Endothelial cell of umbilical vein (primary cell): ENCODE measurements around the gene PI4KA. TPM values are rescaled to one million over a fixed set of nuclear protein-coding genes. Genes with fewer than 3 reads are reported as not detected.

Source experiments
- BruUV-seq: library from RNA; stranded (reverse); fragments of 400-500 nt; replicated peaks from 2 replicates; lab custom pipeline; 2021; lab: Mats Ljungman, UMichigan
- CTCF ChIA-PET: fragments of 300-600, 350-600 bp; sonication (Branson Sonifier 250); formaldehyde crosslinking; loops from one replicate; lab custom pipeline; 2021; ENCODE audit warnings: antibody characterized with exemption, inconsistent platforms; lab: Charles Lee
- POLR2A ChIA-PET: fragments of 300-600, 350-600 bp; sonication (Branson Sonifier 250); formaldehyde crosslinking; loops from one replicate; lab custom pipeline; 2021; ENCODE audit warnings: antibody characterized with exemption, inconsistent platforms; lab: Charles Lee
- DNase-seq: peaks from one replicate; pipeline ENCODE4 v3.0.0-alpha.2; 2011; ENCODE audit warnings: low read depth, low spot score
- FAIRE-seq: peaks from 2 replicates; lab custom pipeline; 2011; peaks lifted over from hg19 to GRCh38; lab: Jason Lieb, UNC
- H2AFZ ChIP-seq: 2 replicates; pipeline ENCODE4 v1.6.0; 2012; ENCODE audit warnings: low read depth, low read length, control low read depth, inconsistent platforms
- H3K27ac ChIP-seq: 2 replicates; pipeline ENCODE4 v1.5.1; 2011; ENCODE audit warnings: low read depth, mild to moderate bottlenecking, control low read depth, low read length, moderate library complexity; ENCODE audit not compliant: insufficient read depth
- H3K27me3 ChIP-seq, 2 experiments: 2 replicates each; pipeline versions ENCODE4 v1.6.0 to v1.6.1; 2011; ENCODE audit warnings: low read length in 2 of 2, mixed read lengths in 1 of 2; ENCODE audit not compliant: control insufficient read depth in 2 of 2, insufficient read depth in 2 of 2
- H3K36me3 ChIP-seq, 2 experiments: 2 replicates in 1 of 2; 3 replicates in 1 of 2; pipeline ENCODE4 v1.5.1; 2011; ENCODE audit warnings: low read length in 2 of 2, mild to moderate bottlenecking in 1 of 2, moderate library complexity in 1 of 2; ENCODE audit not compliant: control insufficient read depth in 2 of 2, insufficient read depth in 2 of 2; ENCODE audit errors: extremely low read depth in 1 of 2
- H3K4me1 ChIP-seq: 3 replicates; pipeline ENCODE4 v1.5.1; 2011; ENCODE audit warnings: mild to moderate bottlenecking, low read length; ENCODE audit not compliant: control insufficient read depth, insufficient read depth; ENCODE audit errors: extremely low read depth
- H3K4me2 ChIP-seq: 2 replicates; pipeline ENCODE4 v1.6.1; 2011; ENCODE audit warnings: low read length, control low read depth, mixed read lengths; ENCODE audit not compliant: insufficient read depth
- H3K4me3 ChIP-seq, 3 experiments: fragments of 200-600 bp in 1 of 3; sonication (generic), shearing (Covaris generic) in 1 of 3; replicated peaks in 1 of 3; 2 replicates each; pipeline ENCODE4 v1.5.1; 2011 to 2016; ENCODE audit warnings: control low read depth in 3 of 3, low read length in 3 of 3, mild to moderate bottlenecking in 2 of 3, inconsistent platforms in 1 of 3, low read depth in 1 of 3, moderate library complexity in 1 of 3; ENCODE audit not compliant: insufficient read depth in 1 of 3
- H3K79me2 ChIP-seq: 2 replicates; pipeline ENCODE4 v1.6.0; 2012; ENCODE audit warnings: low read length, inconsistent platforms; ENCODE audit not compliant: control insufficient read depth, insufficient read depth
- H3K9ac ChIP-seq: replicated peaks from 2 replicates; pipeline ENCODE3; 2011; ENCODE audit warnings: low read length, control low read depth; ENCODE audit not compliant: insufficient read depth; ENCODE audit errors: extremely low read depth
- H3K9me1 ChIP-seq: replicated peaks from 3 replicates; pipeline ENCODE4 v1.6.0; 2011; ENCODE audit warnings: mild to moderate bottlenecking, low read length; ENCODE audit not compliant: control insufficient read depth, insufficient read depth; ENCODE audit errors: extremely low read depth
- H3K9me3 ChIP-seq: replicated peaks from 2 replicates; pipeline ENCODE4 v1.5.1; 2012; ENCODE audit warnings: low read length, inconsistent platforms; ENCODE audit not compliant: control insufficient read depth, insufficient read depth
- H4K20me1 ChIP-seq: replicated peaks from 2 replicates; pipeline ENCODE3; 2011; ENCODE audit warnings: mild to moderate bottlenecking, low read length; ENCODE audit not compliant: control insufficient read depth, insufficient read depth; ENCODE audit errors: extremely low read depth
- EZH2 ChIP-seq: IDR thresholded peaks from 2 replicates; pipeline ENCODE4 v1.6.1; 2012; ENCODE audit warnings: borderline replicate concordance, low read depth, mild to moderate bottlenecking, moderate library complexity, low read length, inconsistent platforms; ENCODE audit not compliant: severe bottlenecking
- FOS ChIP-seq: IDR thresholded peaks from 2 replicates; pipeline ENCODE4 v1.6.1; 2011; ENCODE audit warnings: mild to moderate bottlenecking, low read length, moderate library complexity, borderline replicate concordance; ENCODE audit not compliant: insufficient read depth
- GATA2 ChIP-seq: IDR thresholded peaks from 2 replicates; pipeline ENCODE4 v1.7.0; 2011; ENCODE audit warnings: low read depth, mild to moderate bottlenecking, moderate library complexity, mixed read lengths, low read length; ENCODE audit not compliant: insufficient read length, insufficient read depth
- JUN ChIP-seq: IDR thresholded peaks from 2 replicates; pipeline ENCODE4 v1.6.1; 2011; ENCODE audit warnings: borderline replicate concordance, low read depth; ENCODE audit not compliant: insufficient read length, insufficient read depth
- MAX ChIP-seq: IDR thresholded peaks from 2 replicates; pipeline ENCODE4 v1.6.1; 2011; ENCODE audit not compliant: insufficient read depth, insufficient read length
- MYC ChIP-seq: IDR thresholded peaks from one replicate; pipeline ENCODE4 v1.6.1; 2011; ENCODE audit warnings: mild to moderate bottlenecking, low read depth, low read length
- POLR2A ChIP-seq: IDR thresholded peaks from 2 replicates; pipeline ENCODE4 v1.6.1; 2012; ENCODE audit warnings: low read depth, mild to moderate bottlenecking, control low read depth, low read length
- POLR2AphosphoS5 ChIP-seq: IDR thresholded peaks from 2 replicates; pipeline ENCODE4 v1.6.1; 2012; ENCODE audit warnings: low read depth, mild to moderate bottlenecking, control low read depth, low read length, moderate library complexity; ENCODE audit not compliant: insufficient read depth
- dilution Hi-C: fragments of 300-500 bp; cut with MboI; formaldehyde crosslinking; loops from one replicate; pipeline ENCODE4 v1.15.0; 2019; ENCODE audit warnings: low sequenced_read_pairs; ENCODE audit not compliant: extremely low pct_ligation_motif_present
- intact Hi-C: fragments of 100-400 bp; cut with micrococcal nuclease; formaldehyde crosslinking; loops from one replicate; pipeline ENCODE4 v1.10.0; 2022
- polyA plus RNA-seq, 4 experiments: library from polyadenylated mRNA; depleted of rRNA in 3 of 4; stranded (reverse) in 3 of 4; unstranded in 1 of 4; fragments of >200 nt; gene quantifications; 2 replicates each; pipeline versions ENCODE4 v1.2.1 to v1.2.3, GENCODE V29; 2011 to 2012; ENCODE audit warnings: missing spikeins in 1 of 4
- total RNA-seq: library from RNA; stranded (reverse); gene quantifications from 2 replicates; pipeline ENCODE4 v1.2.3, GENCODE V29; 2021
- TF ChIP-seq, protein P1 (sequence below), 2 donors: IDR thresholded peaks; 1 replicate in 1 of 2; 2 replicates in 1 of 2; pipeline ENCODE4 v1.5.1; 2011; ENCODE audit warnings: low read length in 2 of 2, mild to moderate bottlenecking in 2 of 2, moderate library complexity in 2 of 2, control low read depth in 1 of 2, inconsistent platforms in 1 of 2, low read depth in 1 of 2; ENCODE audit not compliant: insufficient read depth in 1 of 2; ENCODE audit errors: extremely low read depth in 1 of 2

PI4KA gene
- total and polyA plus RNA-seq, 2 donors (not counting 3 experiments of a cell fraction or from before 2014, with no cell fraction given), result 28.9 to 56.4 TPM

- Histone ChIP-seq H3K27ac (no peak overlapping the region), H3K9me1 (no peaks in the 10 kb centered on the region), H3K9ac (no peak overlapping the region), H3K4me1 (peaks cover 3% of the 10 kb centered on the region), H2AFZ (no peak overlapping the region), H4K20me1 (no peaks in the 10 kb centered on the region), H3K4me3 (no peak overlapping the region), H3K4me2 (no peak overlapping the region), H3K79me2 (no peaks in the 10 kb centered on the region), H3K9me3 (no peaks in the 10 kb centered on the region), H3K27me3 (no peaks in the 10 kb centered on the region), H3K36me3 (peaks cover 10% of the 10 kb centered on the region in 2 experiments)
- dilution Hi-C loops (no loop called here), intact Hi-C loops (no loop called here)
- no TSS peak for BruUV-seq
- FAIRE-seq, result no peak
- TF ChIP-seq EZH2, result no peak
- TF ChIP-seq POLR2A, result no peak
- TF ChIP-seq JUN, result no peak
- no peak for TF ChIP-seq MAX
- TF ChIP-seq, protein P1, sequence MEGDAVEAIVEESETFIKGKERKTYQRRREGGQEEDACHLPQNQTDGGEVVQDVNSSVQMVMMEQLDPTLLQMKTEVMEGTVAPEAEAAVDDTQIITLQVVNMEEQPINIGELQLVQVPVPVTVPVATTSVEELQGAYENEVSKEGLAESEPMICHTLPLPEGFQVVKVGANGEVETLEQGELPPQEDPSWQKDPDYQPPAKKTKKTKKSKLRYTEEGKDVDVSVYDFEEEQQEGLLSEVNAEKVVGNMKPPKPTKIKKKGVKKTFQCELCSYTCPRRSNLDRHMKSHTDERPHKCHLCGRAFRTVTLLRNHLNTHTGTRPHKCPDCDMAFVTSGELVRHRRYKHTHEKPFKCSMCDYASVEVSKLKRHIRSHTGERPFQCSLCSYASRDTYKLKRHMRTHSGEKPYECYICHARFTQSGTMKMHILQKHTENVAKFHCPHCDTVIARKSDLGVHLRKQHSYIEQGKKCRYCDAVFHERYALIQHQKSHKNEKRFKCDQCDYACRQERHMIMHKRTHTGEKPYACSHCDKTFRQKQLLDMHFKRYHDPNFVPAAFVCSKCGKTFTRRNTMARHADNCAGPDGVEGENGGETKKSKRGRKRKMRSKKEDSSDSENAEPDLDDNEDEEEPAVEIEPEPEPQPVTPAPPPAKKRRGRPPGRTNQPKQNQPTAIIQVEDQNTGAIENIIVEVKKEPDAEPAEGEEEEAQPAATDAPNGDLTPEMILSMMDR (IDR thresholded peaks at IDR 0.05; ENCODE audit: extremely low read depth in 1 of 2, insufficient read depth in 1 of 2, low read depth in 1 of 2, low read length in 2 of 2), result no peak
- no peak for TF ChIP-seq MYC
- TF ChIP-seq GATA2, result no peak
- no peak for TF ChIP-seq FOS
- TF ChIP-seq POLR2AphosphoS5, result no peak
- ChIA-PET CTCF (interaction anchor here (0.7 to 1.3 kb wide), 2 partner anchors 10 to 113 kb away, joined by 3 read pairs; no protein-coding TSS in a partner anchor), POLR2A (no interaction called here)
- no peak for DNase-seq
These were observed 32.4 kb upstream of the PI4KA start for GRCh38 chr22:20890975-20891374.
